22Rv1 (cell line): ENCODE results near the gene AUTS2.

Experiments used
- CTCF ChIP-seq: fragments of 450-650 bp; IDR thresholded peaks from 2 replicates; pipeline ENCODE4 v1.5.1; 2017; ENCODE audit warnings: mild to moderate bottlenecking
- ZFX ChIP-seq: fragments of 450-650 bp; IDR thresholded peaks from 2 replicates; pipeline ENCODE4 v1.6.1; 2017; ENCODE audit warnings: antibody characterized with exemption, borderline replicate concordance

GRCh38 chr7:69935107-69935506 is 336.8 kb downstream of the AUTS2 start:
- TF ChIP-seq CTCF: no peak
- TF ChIP-seq ZFX: no peak
